ENCODE data around the gene ST3GAL6. TPM values are rescaled to one million over a fixed set of nuclear protein-coding genes. Genes with fewer than 3 reads are reported as not detected.

Gene ST3GAL6
- polyA plus RNA-seq, 2 donors = 1.8 to 4.6 TPM

DNA sequence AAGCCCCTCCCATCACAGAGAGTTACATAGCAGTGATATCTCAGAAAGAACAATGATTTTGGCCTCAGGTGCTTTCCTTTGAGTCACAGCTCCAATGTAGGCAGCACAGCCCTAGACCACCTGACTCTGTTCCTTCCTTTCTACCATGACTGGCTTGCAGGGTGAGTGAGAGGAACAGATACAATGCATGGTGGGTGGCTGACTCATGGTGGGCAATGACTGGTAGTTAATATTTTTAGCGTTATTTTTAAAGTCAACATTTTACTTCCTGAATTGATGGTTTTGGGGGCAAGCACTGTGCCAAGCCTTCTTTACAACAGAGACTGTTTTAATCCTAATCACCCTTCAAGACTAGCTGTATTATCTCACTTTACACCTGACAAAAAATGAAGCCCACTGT is 32.8 kb upstream of the ST3GAL6 start:
- Histone ChIP-seq H3K36me3 (ENCODE audit: control insufficient read depth in 2 of 2, insufficient read depth in 2 of 2, low read length in 1 of 2) (no peaks in the 10 kb centered on the region), H3K27me3 (ENCODE audit: control insufficient read depth in 1 of 2, insufficient read depth in 2 of 2, low read length in 2 of 2) (no peaks in the 10 kb centered on the region), H3K9me3 (ENCODE audit: control insufficient read depth in 2 of 2, insufficient read depth in 1 of 2, low read depth in 1 of 2, low read length in 1 of 2) (no peaks in the 10 kb centered on the region), H3K27ac (ENCODE audit: low read depth in 2 of 2, low read length in 1 of 2) (no peak overlapping the region), H3K4me1 (ENCODE audit: control insufficient read depth in 2 of 2, insufficient read depth in 2 of 2, low read length in 1 of 2) (no peaks in the 10 kb centered on the region), H3K4me3 (ENCODE audit: low read depth in 1 of 2, low read length in 2 of 2) (no peak overlapping the region)
- 62 to 66% methylated on average over 1 of the region's 1 CpG for WGBS, 2 donors

DNA sequence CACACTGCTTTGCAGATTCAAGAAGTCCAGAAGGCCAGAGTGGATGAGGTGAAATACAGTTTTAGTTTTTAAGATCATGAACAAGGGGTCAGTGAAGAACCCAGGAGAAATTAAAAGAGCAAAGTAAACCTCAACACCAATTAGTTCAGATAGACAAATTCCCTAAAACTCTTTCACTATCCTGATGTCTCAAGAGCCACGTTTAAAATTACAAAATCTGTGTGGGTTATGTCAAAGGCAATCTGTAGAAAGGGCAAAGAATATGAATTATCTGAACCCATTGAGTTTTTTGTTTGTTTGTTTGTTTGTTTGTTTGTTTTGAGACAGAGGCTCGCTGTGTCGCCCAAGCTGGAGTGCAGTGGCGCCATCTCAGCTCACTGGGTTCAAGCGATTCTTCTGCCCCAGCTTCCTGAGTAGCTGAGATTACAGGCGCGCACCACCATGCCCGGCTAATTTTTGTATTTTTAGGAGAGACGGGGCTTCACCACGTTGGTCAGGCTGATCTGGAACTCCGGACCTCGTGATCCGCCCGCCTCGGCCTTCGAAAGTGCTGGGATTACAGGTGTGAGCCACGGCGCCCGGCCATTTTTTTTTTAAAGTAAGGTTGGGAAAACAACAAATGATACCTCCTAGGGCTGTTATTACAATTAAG is 32.1 kb upstream of the ST3GAL6 start:
- Histone ChIP-seq H3K4me3 (ENCODE audit: low read depth in 1 of 2, low read length in 2 of 2) (no peak overlapping the region), H3K27me3 (ENCODE audit: control insufficient read depth in 1 of 2, insufficient read depth in 2 of 2, low read length in 2 of 2) (no peaks in the 10 kb centered on the region), H3K4me1 (ENCODE audit: control insufficient read depth in 2 of 2, insufficient read depth in 2 of 2, low read length in 1 of 2) (no peaks in the 10 kb centered on the region), H3K9me3 (ENCODE audit: control insufficient read depth in 2 of 2, insufficient read depth in 1 of 2, low read depth in 1 of 2, low read length in 1 of 2) (no peaks in the 10 kb centered on the region), H3K36me3 (ENCODE audit: control insufficient read depth in 2 of 2, insufficient read depth in 2 of 2, low read length in 1 of 2) (no peaks in the 10 kb centered on the region), H3K27ac (ENCODE audit: low read depth in 2 of 2, low read length in 1 of 2) (no peak overlapping the region)
- 90 to 93% methylated on average over 19 of the region's 19 CpGs for WGBS, 2 donors

DNA sequence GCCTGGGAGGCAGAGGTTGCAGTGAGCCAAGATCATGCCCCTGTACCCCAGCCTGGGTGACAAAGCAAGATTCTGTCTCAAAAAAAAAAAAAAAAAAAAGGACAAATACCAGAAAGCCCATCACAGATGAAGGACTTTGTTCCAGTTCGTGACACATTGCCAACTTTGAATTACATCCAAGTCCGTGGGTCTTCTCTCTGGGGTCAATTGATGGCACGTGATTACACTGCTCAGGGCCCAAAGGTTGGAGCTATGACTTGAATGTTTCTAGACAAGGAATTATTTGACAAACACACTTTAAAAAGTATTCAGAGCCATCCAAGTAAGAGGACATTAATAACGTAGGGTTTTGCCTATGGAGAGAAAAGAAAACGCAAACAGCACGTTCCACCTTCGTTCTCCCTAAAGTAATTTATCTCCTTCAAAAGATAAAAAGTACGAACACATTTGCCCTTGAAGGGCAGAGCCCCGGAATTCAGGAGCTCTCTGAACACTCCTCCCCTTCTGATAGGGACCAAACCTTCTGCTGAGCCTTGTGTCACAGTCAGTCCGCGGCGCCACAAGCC is 31.3 kb upstream of the ST3GAL6 start:
- Histone ChIP-seq H3K9me3 (ENCODE audit: control insufficient read depth in 2 of 2, insufficient read depth in 1 of 2, low read depth in 1 of 2, low read length in 1 of 2) (no peaks in the 10 kb centered on the region), H3K4me1 (ENCODE audit: control insufficient read depth in 2 of 2, insufficient read depth in 2 of 2, low read length in 1 of 2) (no peaks in the 10 kb centered on the region), H3K27me3 (ENCODE audit: control insufficient read depth in 1 of 2, insufficient read depth in 2 of 2, low read length in 2 of 2) (no peaks in the 10 kb centered on the region), H3K27ac (ENCODE audit: low read depth in 2 of 2, low read length in 1 of 2) (peak overlapping the region in 1 of 2 donors; percentile 13), H3K4me3 (ENCODE audit: low read depth in 1 of 2, low read length in 2 of 2) (peak overlapping the region; percentile 84 to 88), H3K36me3 (ENCODE audit: control insufficient read depth in 2 of 2, insufficient read depth in 2 of 2, low read length in 1 of 2) (no peaks in the 10 kb centered on the region)
- 4 to 7% methylated on average over 12 of the region's 12 CpGs for WGBS, 2 donors

- peak overlapping the region; percentile 16 to 55 for H3K27ac ChIP-seq (ENCODE audit: low read depth in 2 of 2, low read length in 1 of 2)
- 0 to 1% methylated on average over 71 to 77 of the region's 77 CpGs for WGBS, 2 donors
- no peaks in the 10 kb centered on the region for H3K27me3 ChIP-seq (ENCODE audit: control insufficient read depth in 1 of 2, insufficient read depth in 2 of 2, low read length in 2 of 2)
- H3K36me3 ChIP-seq (ENCODE audit: control insufficient read depth in 2 of 2, insufficient read depth in 2 of 2, low read length in 1 of 2) = no peaks in the 10 kb centered on the region
- peak overlapping the region; percentile 84 to 88 for H3K4me3 ChIP-seq (ENCODE audit: low read depth in 1 of 2, low read length in 2 of 2)
- H3K9me3 ChIP-seq (ENCODE audit: control insufficient read depth in 2 of 2, insufficient read depth in 1 of 2, low read depth in 1 of 2, low read length in 1 of 2) = no peaks in the 10 kb centered on the region
- no peaks in the 10 kb centered on the region for H3K4me1 ChIP-seq (ENCODE audit: control insufficient read depth in 2 of 2, insufficient read depth in 2 of 2, low read length in 1 of 2)
Measured at GRCh38 chr3:98732286-98733052, 30.7 kb upstream of the ST3GAL6 start.

DNA sequence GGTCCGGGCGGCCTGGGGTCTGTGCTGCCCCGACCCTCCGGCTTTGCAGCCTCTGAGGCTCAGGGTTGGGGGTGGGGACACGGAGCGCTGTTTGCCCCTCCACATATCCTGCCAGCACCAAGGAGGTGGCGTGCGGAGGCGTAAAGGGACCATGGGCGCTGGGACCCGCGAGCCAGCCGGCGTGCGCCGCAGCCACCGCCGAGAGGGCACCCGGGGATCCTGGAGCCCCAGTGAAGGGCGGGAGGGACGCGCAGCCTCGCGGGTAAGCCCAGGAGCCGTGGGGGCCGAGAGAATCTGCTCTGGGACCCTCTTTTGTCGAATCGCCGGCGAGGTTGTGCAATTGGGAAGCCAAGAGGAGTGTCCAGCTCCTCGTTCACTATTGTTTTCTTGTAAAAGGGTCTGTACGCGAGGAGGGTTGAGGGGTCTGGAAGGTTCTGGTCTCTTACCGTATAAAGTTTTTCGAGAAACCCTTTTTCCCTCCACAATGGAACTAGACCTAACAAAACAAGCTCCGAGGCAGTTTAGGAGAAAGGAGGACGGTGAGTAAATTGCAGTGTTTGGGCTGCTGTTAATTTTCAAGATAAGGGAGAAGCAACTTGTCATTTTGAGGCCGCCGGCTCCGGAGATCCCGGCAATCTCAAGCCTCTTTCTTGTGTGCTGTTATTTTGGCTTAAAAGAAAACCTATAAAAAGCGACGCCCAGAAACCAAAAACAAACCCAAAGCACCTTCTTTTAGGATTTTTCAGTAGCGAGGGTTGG is 29.9 kb upstream of the ST3GAL6 start:
- Histone ChIP-seq H3K36me3 (ENCODE audit: control insufficient read depth in 2 of 2, insufficient read depth in 2 of 2, low read length in 1 of 2) (no peaks in the 10 kb centered on the region), H3K4me1 (ENCODE audit: control insufficient read depth in 2 of 2, insufficient read depth in 2 of 2, low read length in 1 of 2) (no peaks in the 10 kb centered on the region), H3K9me3 (ENCODE audit: control insufficient read depth in 2 of 2, insufficient read depth in 1 of 2, low read depth in 1 of 2, low read length in 1 of 2) (no peaks in the 10 kb centered on the region), H3K27me3 (ENCODE audit: control insufficient read depth in 1 of 2, insufficient read depth in 2 of 2, low read length in 2 of 2) (no peaks in the 10 kb centered on the region), H3K4me3 (ENCODE audit: low read depth in 1 of 2, low read length in 2 of 2) (peak overlapping the region; percentile 84 to 88), H3K27ac (ENCODE audit: low read depth in 2 of 2, low read length in 1 of 2) (peak overlapping the region in 1 of 2 donors; percentile 16)
- WGBS, 2 donors = 0 to 1% methylated on average over 42 to 44 of the region's 44 CpGs

- Histone ChIP-seq H3K4me3 (ENCODE audit: low read depth in 1 of 2, low read length in 2 of 2) (peak overlapping the region; percentile 84 to 88), H3K27ac (ENCODE audit: low read depth in 2 of 2, low read length in 1 of 2) (no peak overlapping the region), H3K27me3 (ENCODE audit: control insufficient read depth in 1 of 2, insufficient read depth in 2 of 2, low read length in 2 of 2) (no peaks in the 10 kb centered on the region), H3K9me3 (ENCODE audit: control insufficient read depth in 2 of 2, insufficient read depth in 1 of 2, low read depth in 1 of 2, low read length in 1 of 2) (no peaks in the 10 kb centered on the region), H3K4me1 (ENCODE audit: control insufficient read depth in 2 of 2, insufficient read depth in 2 of 2, low read length in 1 of 2) (no peaks in the 10 kb centered on the region), H3K36me3 (ENCODE audit: control insufficient read depth in 2 of 2, insufficient read depth in 2 of 2, low read length in 1 of 2) (no peaks in the 10 kb centered on the region)
- WGBS, 2 donors = 5 to 11% methylated on average over 15 of the region's 15 CpGs
Measured at GRCh38 chr3:98733812-98734281, 29.3 kb upstream of the ST3GAL6 start.

GRCh38 chr3:98734306-98734705 is 28.8 kb upstream of the ST3GAL6 start:
- H3K27me3 ChIP-seq (ENCODE audit: control insufficient read depth in 1 of 2, insufficient read depth in 2 of 2, low read length in 2 of 2) = no peaks in the 10 kb centered on the region
- no peak overlapping the region for H3K27ac ChIP-seq (ENCODE audit: low read depth in 2 of 2, low read length in 1 of 2)
- H3K4me1 ChIP-seq (ENCODE audit: control insufficient read depth in 2 of 2, insufficient read depth in 2 of 2, low read length in 1 of 2) = no peaks in the 10 kb centered on the region
- H3K4me3 ChIP-seq (ENCODE audit: low read depth in 1 of 2, low read length in 2 of 2) = peak overlapping the region in 1 of 2 donors; percentile 88
- 49 to 50% methylated on average over 4 of the region's 4 CpGs for WGBS, 2 donors
- H3K36me3 ChIP-seq (ENCODE audit: control insufficient read depth in 2 of 2, insufficient read depth in 2 of 2, low read length in 1 of 2) = no peaks in the 10 kb centered on the region
- no peaks in the 10 kb centered on the region for H3K9me3 ChIP-seq (ENCODE audit: control insufficient read depth in 2 of 2, insufficient read depth in 1 of 2, low read depth in 1 of 2, low read length in 1 of 2)

- H3K27ac ChIP-seq (ENCODE audit: low read depth in 2 of 2, low read length in 1 of 2) = no peak overlapping the region
- H3K27me3 ChIP-seq (ENCODE audit: control insufficient read depth in 1 of 2, insufficient read depth in 2 of 2, low read length in 2 of 2) = no peaks in the 10 kb centered on the region
- WGBS, 2 donors = 82 to 91% methylated on average over 4 of the region's 4 CpGs
- H3K9me3 ChIP-seq (ENCODE audit: control insufficient read depth in 2 of 2, insufficient read depth in 1 of 2, low read depth in 1 of 2, low read length in 1 of 2) = no peaks in the 10 kb centered on the region
- no peak overlapping the region for H3K4me3 ChIP-seq (ENCODE audit: low read depth in 1 of 2, low read length in 2 of 2)
- no peaks in the 10 kb centered on the region for H3K4me1 ChIP-seq (ENCODE audit: control insufficient read depth in 2 of 2, insufficient read depth in 2 of 2, low read length in 1 of 2)
- no peaks in the 10 kb centered on the region for H3K36me3 ChIP-seq (ENCODE audit: control insufficient read depth in 2 of 2, insufficient read depth in 2 of 2, low read length in 1 of 2)
Measured at GRCh38 chr3:98734735-98735134, 28.4 kb upstream of the ST3GAL6 start.

DNA sequence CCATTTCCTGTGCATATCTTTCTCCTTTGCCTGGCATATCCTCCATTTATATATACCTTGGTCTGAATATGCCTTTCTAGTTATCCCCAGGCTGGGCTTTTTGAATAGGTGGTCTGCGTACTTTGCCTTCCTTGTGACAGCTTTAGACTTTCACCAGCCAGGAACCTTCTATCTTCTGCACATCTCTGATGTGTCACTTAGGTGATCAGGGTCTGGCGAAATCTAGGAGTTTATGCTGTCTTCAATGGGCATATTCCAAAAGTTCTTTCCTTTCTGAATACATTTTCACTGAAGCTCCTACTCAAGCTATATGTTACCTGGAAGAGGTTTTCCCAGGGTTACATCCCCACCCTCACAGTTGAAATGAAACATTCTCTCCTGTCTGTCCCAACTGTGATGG is 27.8 kb upstream of the ST3GAL6 start:
- no peaks in the 10 kb centered on the region for H3K9me3 ChIP-seq (ENCODE audit: control insufficient read depth in 2 of 2, insufficient read depth in 1 of 2, low read depth in 1 of 2, low read length in 1 of 2)
- H3K36me3 ChIP-seq (ENCODE audit: control insufficient read depth in 2 of 2, insufficient read depth in 2 of 2, low read length in 1 of 2) = no peaks in the 10 kb centered on the region
- no peaks in the 10 kb centered on the region for H3K27me3 ChIP-seq (ENCODE audit: control insufficient read depth in 1 of 2, insufficient read depth in 2 of 2, low read length in 2 of 2)
- H3K27ac ChIP-seq (ENCODE audit: low read depth in 2 of 2, low read length in 1 of 2) = no peak overlapping the region
- H3K4me1 ChIP-seq (ENCODE audit: control insufficient read depth in 2 of 2, insufficient read depth in 2 of 2, low read length in 1 of 2) = no peaks in the 10 kb centered on the region
- 94 to 98% methylated on average over 2 of the region's 2 CpGs for WGBS, 2 donors
- H3K4me3 ChIP-seq (ENCODE audit: low read depth in 1 of 2, low read length in 2 of 2) = no peak overlapping the region
